GM19023 (cell line): ENCODE results near the gene TMEM245.

ENCODE experiments used
- ATAC-seq: cut with Tn5 transposase; IDR thresholded peaks from one replicate; pipeline ENCODE4 v1.9.1; 2021; ENCODE audit warnings: mild to moderate bottlenecking, moderate library complexity; ENCODE audit not compliant: unreplicated experiment

The TMEM245 gene

GRCh38 chr9:109107402-109108240 lies 12.1 kb downstream of the TMEM245 start:
- ATAC-seq, result no peak

GRCh38 chr9:109101810-109102209 lies 17.9 kb downstream of the TMEM245 start:
- peak; percentile 70 for ATAC-seq

DNA sequence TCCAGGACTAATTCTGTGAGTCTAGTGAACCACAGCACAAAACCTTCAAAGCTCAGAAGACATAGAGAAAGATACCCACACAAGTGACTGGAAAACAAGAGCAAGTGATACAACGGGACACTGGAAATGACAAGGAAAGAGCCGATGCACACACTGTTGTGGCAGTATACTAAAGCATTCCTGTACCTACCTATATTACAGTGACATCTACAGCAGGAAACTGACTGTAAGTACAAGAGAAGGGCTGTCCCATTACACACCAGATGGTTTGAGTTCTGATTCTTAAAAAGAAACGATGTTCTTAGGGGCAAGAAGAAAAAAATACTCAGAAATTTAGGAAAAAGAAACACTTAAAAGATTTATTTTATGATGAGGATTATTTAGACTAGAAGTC lies 18.5 kb downstream of the TMEM245 start:
- ATAC-seq, result no peak

- no peak for ATAC-seq
Observed at GRCh38 chr9:109100543-109101201, 19.1 kb downstream of the TMEM245 start.

DNA sequence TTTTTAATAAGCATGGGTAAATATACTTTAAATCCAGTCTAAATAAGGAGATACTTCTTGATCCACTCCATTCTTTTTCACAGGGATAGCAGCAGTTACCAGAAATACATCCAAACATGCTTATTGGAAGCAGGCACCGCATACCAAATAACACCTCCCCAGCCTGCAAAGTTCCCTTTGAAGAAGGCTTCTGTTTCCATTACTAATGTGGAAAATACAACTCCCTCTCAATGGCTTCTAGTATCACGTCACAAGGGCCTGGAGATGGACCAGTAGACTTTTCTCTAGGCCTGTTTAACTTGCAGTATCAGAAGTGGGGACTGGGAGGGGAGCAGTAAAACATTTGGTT lies 20.8 kb downstream of the TMEM245 start:
- no peak for ATAC-seq

GRCh38 chr9:109098171-109098959 lies 21.4 kb downstream of the TMEM245 start:
- ATAC-seq, result no peak

- no peak for ATAC-seq
Observed at GRCh38 chr9:109097146-109097545, 22.6 kb downstream of the TMEM245 start.

DNA sequence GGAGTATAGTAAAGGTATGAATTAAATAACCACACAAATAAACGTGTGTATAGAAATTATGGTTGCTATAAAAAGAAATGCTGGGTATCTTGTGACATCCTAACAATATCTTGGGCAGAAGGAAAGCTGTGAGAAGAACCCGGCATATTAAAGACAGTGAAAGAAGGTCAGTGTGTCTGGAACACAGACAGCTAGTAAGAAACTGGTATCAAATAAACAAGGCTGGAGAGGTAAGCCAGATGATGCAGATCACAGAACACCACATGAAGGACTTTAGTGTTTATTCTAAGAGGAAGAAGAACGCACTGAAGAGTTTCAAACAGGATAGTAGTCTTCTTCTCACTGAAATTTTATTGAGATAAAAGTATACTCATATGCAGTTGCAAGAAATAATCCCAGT lies 24.4 kb downstream of the TMEM245 start:
- ATAC-seq, result no peak

GRCh38 chr9:109094268-109094667 lies 25.5 kb downstream of the TMEM245 start:
- ATAC-seq, result no peak

GRCh38 chr9:109092587-109092986 lies 27.2 kb downstream of the TMEM245 start:
- ATAC-seq, result no peak

DNA sequence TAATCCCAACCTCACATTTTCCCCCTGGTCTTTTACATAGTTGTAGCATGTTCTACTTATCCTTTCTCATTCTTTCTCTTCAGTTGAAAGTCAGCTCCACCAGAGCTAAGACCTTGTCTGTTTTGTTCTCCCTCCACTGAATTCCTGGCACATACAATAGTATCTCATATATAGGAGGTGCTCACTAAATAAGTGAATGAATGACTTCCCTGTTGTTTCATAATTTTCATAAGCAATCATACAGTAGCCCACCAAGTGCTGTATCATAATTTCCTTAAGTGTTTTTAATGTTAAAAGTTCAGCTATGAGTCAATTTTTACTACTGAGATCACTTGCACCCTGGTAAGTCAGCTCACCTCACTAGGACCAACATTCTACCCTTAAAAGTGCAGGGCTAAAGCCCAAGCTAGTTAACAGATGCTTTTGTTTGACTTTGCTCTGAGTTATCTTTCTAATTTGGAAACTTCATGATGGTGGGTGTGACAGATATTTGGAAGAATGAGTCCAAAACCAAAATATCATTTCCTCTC lies 27.6 kb downstream of the TMEM245 start:
- no peak for ATAC-seq

DNA sequence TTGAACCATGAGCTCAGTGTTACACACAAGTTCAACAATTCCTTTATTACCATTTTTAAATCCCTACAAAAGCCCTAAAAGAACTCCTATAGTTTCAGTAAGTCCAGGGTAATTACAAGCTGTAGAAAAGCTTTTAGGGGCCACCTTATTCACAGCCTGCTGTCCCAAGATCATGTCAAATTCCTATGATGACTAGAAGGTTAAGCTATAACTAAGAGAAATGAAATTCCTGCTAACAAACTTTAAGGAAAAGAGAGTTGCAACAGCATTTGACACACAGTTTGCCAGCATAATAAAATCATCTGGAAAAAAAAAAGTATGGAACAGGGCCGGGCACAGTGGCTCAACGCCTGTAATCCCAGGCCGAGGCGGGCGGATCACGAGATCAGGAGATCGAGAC lies 31.5 kb downstream of the TMEM245 start:
- no peak for ATAC-seq

DNA sequence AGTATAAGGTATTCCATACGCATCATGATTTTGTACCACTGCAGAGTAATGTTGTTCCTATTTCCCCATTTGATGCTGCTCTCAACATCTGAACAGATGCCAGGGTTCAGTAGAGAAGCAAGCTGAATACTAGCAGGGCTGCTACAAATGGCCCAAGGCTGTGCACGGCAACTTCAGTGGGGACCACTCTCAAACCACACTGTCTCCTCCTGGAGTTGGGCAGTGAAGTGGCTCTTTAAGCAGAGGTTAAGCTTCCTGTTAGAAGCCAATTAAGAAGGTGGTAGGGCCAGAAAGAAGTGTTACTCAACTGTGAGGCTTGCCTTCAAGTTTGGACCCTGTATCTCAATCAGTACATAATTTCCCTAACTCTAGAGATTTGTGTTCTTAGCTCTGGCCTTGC lies 32.0 kb downstream of the TMEM245 start:
- no peak for ATAC-seq

DNA sequence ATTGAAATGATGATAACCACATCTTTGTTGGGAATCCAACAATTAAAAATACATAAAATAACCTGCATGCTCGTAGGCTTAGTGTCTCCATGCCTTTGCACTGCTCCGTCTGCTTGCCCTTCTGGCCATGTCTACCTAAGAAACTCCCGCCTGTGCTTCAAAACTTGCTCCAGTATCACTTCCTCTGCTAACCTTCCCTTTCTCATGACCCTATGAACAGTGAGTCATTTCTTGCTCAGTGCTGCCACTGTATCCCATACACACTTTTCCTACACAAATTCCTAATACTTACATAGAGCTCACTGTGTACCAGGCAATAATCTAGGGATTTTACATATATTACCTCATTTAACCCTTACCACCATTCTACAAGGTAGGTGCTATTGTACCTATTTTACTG lies 33.5 kb downstream of the TMEM245 start:
- ATAC-seq, result peak; percentile 71

- ATAC-seq, result no peak
Observed at GRCh38 chr9:109085510-109085909, 34.2 kb downstream of the TMEM245 start.

GRCh38 chr9:109083813-109084405 lies 35.8 kb downstream of the TMEM245 start:
- no peak for ATAC-seq

- no peak for ATAC-seq
Observed at GRCh38 chr9:109083141-109083540, 36.6 kb downstream of the TMEM245 start.

DNA sequence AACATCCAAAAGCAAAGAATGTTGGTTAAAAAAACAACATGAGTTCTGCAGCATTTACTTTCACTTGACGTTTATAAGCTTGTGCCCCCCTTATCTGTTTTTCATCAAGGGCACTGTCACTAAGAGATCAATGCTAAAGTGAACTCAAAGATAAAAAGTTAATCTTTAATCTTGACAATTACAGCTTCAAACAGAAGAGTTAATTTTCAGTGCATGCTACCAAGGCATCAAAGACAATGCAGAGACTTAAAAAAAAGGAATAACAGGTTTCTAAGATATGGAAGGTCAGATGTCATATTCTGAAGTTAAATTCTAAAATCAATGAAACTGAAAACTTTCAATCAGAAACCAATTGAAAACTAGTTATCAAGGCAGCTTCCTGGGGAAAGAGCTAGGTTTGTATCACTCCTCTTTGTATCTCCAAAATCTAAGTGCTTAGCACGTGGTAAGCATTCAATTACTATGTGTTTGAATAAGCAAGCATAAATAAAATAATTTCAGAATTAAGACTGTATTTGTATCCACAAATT lies 37.6 kb downstream of the TMEM245 start:
- no peak for ATAC-seq

DNA sequence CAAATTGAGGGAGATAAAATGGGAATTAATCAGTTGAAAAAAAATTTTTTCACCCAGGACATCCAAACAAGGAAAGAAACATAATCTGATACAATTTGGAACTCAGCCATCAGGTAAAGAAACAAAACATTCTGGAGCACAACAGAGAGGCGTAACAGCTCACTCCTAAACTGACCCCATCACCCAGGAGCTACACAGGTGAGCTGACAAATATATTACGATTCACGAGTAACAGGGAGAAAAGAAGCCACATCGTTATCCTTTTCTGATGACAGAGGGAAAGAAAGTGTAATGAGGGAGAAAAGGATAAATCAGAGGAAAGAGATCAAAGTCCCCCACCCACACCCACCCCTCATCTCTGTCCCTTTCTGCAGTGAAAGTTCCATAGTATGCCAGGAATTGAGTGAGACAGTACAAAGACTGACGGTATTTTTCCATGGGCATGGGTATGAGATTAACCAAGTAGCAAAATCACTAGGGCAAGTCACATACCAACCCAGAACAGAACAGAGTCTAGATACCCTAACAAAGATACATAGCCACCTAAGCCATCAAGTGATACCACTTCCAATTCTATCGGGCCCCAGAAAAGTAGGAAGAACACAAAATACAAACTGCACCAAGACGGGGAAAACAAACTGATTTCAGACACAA lies 45.4 kb downstream of the TMEM245 start:
- ATAC-seq, result no peak

DNA sequence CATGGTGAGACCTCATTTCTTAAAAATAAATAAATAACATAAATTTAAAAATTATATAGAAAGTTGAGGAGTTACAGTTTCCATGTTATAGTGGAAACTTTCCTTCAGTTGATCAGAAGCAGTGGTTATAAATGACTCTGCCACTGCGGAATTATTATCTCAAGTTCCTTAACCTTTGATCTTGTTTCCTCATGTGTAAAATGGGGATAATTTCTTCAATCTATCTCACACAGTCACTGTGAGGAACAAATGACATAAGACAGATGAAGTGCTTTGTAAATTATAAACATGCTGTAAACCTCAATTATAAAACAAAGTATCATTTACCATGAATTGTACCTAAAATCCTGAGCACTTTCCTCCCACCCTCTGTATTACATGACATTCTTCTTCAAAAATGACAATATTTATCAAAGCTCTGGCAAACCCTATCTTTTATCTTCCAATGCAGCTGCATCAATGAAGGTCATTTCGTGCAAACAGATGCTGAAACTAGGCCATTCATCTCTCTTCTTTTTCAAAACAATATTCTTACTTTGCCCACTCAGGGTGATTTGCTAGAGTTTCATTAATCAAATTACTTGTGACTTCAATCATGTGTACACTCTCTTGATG lies 46.8 kb downstream of the TMEM245 start:
- ATAC-seq, result no peak
